Suppressor macrophage treated with lipopolysaccharide for 1 hour (primary cell): ENCODE measurements around the gene SYT13.

Experiments
- DNase-seq, 3 donors: peaks; one replicate each; pipeline ENCODE4 v3.0.0-alpha.2; 2020 to 2022

SYT13 gene

DNA sequence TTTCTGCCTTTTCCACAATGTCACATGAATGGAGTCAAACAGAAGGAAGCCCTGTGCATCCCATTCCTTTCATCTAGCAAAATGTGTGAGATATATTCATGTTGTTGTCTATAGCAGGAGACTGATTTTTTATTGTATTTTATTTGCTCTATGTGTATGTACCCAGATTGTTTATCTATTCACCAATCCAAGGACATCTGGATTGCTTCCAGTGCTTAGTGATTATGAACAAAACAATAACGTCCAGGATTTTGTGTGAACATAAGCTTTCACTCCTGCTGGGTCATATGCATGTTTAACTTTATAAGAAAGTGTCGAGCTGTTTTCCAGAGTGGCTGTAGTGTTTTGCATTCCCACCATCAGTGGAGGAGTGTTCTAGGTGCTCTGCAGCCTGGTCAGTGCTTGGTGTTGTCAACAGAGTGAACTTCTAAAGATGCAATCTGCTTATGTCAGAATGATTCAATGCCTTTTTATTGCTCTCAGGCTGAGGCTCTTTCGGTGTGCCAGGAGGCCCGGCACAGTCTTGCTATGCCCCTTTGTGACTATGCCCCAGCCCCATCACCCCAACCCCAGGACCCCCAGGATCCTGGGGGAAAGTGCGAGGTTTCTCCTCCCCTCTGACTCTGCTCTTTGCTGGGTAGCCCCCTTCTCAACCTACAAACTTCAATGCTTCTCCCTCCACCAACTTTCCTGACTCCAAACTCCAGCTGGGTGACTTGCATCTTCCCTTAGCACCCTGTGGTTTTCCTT is 19.9 kb upstream of the SYT13 start:
- DNase-seq: no peak

DNA sequence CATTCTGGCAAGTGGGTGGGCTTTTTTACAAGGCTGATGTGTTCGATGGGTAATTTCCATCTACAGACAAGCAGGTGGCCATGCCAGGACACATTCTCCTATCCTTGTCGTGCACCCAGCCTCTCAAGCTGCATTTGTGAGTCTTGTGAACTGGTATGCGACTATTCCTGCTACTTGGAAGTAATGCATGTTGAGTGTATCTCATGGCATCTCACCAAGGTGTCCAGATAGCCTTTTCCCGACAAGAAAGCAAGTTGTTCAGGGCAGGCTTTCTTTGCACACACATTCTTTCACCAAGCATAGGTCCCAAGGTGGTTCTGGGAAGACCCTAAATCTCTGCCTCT is 18.8 kb upstream of the SYT13 start:
- DNase-seq: no peak

DNA sequence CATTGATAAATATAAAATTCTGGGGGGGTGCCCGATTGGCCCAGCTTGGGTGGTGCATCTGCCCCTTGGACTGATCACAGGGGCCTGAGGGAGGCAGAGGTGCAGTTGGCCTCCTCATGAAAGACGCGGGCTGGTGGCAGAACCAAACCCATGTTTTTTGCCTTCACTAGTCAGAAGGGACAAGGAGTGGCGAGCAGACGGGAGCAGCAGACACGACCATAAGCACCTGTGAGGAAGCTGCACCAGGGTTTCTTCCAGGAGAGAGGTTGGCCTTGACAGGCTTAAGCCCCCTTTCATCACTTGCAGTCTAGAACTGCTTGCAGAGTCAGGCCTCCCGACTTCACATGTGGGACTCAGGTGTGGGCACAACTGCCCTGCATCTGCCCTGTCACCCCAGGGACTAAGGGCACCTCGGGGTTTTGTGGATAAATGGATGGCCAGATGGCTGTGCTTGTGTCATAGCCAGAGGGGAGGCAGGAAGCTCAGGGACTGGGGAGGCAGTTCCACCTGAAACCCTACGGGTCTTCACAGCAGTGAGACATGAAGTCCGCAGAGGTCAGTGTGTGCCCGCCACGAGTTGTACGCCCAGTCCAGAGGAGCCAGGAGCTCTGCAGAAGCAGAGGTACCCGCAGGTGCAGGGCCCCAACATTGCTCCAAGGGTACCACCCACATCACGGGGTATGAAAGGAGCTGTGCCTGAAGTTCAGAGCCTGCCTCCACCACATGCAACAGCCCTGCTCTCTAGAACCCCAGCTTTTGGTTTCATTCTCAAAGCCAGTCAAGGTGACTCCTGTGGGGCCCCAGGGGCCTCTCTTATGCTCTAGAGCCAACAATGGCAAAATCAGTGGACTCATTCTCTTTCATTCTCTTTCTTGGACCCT is 18.2 kb upstream of the SYT13 start:
- DNase-seq: no peak

DNA sequence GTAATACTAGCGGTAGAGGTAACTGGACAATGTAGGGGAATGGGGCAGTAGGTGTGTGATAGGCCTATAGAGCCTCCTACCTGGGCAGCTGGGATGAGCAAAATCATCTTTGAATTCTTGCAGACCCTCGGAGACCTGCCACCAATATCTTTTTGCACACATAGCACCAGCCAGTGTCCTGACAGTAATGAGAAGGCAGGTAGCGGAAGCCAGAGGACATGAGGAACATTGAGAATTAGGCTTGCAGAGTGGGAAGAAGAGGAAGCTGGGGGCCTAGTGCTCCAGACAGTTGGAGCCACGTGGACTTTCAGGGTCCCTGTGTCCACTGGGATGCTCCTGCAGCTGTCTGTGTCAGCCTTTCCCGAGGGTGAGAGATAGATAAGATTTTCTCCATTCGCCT is 17.2 kb upstream of the SYT13 start:
- no peak for DNase-seq

DNA sequence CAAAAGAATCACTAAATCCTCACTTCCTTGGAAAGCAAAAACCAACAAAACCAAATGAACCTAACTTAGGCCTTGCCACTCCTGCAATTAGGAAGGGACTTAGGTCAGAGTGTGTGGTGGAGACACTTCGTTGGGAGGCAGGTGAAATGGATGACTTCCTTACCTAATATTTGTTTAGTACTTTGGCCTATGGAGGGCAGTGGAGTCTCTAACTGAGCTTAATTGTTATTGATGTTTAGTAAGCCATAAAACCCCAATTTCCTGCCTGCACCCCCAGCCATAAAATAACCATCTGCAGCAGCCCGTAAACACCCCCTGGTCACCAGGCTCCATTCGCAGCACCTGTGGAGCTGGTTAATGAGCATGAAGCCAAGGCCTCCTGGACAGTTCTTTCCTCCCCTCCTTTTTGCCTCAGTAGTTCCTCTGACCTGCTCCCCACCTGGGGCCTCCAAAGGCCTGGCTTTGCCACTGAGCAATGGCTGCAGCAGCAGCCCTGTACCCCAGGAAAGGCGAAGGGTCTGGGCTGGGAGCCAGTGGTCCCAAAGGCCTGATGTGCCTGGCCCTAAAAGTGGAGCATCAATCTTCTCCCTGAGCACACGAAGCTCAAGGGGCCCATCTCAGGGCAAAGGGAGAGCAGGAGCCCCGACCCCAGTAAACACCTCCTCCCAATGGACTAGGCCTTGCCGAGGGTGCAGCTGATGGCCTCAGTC is 15.6 kb upstream of the SYT13 start:
- DNase-seq: no peak

DNA sequence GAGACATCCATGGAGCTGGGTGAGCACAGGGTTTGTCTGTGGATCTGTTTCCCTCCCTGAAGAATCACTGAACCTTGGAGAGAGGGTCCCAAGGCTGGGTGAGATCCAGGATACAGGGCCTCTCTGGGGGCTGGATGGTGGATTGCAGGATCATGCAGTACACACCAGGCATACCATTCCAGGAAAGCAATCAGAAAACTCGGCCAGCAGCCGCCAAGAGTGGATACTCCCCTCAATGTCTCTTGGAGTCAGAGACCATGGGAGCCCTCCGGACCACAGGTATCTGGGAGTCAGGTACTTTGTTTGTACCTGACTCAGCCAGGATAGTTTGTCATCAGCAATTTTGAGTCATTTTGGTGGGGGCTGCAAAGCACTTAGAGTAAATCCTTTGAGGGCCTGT is 14.6 kb upstream of the SYT13 start:
- no peak for DNase-seq

DNA sequence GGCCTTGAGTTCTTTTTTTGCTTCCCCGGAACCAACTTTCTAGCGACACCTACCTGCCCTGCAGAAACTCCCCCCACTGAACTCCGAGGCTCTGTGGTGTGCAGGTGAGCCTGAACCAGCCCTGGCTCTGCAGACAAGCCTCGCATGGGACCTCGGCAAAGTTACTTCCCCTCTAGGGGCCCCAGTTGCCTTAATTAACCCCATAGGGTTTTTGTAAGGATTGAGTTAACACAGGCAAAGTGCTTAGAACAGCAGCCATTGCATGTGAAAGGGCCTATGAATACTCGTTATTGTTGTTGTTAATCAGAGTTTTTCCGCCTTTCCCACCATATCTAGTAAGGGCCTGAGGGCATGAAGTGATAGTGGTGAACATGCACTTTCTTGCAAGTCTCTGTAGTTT is 12.6 kb upstream of the SYT13 start:
- DNase-seq: no peak

DNA sequence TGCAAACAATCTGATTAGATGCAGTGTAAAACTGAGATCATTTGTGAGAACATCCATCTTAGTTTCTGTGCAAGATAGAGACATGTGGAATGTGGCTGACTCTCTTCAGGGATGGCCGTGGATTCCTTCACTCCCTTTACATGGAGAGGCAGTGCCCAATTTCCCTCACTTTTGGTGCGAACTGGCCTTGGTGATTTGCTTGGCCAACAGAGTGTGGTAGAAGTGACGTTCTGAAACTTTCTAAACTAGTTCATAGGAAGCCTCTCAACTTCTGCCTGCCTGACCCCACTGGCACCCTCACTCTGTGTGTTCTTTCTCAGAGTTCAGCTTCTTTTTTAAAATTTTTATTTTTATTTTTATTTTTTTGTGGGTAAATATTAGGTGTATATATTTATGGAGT is 9.9 kb upstream of the SYT13 start:
- DNase-seq: no peak

DNA sequence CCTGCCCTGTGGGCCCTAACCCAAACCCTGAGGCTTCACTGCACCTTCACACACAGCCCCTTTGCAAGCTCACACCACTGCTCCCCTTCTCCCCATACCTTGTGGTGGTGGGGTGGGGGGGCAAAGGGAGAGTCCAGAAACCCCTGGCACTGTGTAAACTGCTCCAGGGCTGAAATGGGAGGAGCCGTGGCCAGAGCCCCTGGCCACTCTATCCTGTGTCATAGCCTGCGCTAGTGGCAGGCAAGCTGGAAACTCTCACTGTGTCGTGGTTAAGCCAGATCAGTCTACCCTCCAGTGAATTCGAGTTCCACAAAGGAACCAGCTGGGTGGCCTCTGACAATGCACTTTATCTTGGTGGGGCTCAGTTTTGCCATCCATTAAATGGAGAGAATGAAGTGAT is 8.4 kb upstream of the SYT13 start:
- no peak for DNase-seq

DNA sequence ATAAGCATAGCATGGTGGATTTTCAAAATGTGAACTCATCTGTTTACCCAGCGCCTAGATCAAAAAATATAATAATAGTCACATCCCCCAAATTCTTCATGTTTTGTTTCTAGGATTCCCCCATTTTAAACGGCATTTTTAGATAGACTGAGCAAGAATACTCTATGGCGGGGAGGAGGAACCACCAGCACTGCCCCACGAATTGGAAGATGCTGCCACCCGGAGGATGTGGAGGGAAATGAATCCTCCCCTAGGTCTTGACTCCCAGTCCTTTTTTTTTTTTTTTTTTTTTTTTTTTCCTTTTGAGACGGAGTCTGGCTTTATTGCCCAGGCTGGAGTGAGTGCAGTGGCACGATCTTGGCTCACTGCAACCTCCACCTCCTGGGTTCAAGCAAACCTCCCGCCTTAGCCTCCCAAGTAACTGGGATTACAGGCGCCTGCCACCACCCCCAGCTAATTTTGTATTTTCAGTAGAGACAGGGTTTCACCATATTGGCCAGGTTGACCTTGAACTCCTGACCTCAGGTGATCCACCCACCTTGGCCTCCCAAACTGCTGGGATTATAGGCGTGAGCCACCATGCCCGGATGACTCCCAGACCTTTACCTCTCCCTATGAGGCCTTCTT is 7.5 kb upstream of the SYT13 start:
- peak; percentile 80 to 85 (median 81) for DNase-seq

DNA sequence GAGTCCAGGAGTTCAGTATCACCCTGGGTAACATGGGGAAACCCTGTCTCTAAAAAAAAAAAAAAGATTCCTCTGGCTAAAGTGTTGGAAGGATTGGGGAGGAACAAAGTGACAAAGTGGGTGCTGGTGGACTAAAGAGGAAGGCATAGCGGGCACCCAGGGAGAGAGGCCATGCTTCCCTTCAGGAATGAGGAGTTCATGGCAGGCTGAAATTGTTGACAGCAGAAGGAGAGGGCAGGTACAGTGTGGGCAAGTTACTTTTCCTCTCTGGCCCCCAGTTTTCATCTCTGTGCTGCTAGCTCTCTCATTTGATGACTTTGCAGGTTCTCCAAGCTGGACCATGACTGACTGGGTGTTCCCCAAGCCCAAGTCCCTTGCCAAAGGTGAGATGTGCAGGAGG is 4.4 kb upstream of the SYT13 start:
- DNase-seq: no peak

DNA sequence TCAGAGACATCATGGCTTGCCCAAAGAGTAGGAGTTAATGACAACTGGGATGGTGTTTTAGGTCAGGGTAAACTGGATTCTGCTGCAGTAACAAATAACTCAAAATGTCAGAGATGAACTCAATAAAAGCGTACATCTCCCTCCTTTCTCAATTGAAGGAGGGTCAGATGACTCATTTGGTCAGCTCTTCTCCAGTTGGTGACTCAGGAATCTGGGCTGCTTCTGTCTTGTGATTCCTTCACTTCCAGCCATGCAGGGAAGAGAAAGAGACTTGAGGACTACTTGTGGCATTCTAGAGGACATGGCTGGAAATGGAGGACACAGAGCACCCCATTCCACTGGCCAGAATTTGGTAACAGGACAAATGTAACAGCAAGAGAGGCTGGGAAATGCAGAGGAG is 3.2 kb upstream of the SYT13 start:
- DNase-seq: peak; percentile 40 to 49 (median 41)

DNA sequence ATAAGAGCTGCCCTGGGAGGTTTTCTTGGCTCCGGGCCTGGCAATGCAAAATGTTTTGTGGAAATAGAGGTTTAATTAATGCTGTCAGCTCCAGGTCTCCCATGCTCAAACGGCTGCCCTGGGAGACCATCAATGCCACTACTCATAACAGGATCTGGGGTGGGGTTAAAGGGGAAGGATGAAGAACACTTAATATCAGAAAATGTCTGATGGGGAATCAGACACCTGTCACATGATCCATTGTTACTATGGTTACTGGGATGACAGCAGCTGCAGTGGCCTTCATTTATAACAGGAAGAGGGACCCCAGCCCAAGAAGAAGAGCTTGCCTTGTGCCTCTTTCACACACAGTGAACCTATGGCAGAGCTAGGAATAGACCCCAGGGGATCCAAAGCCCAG is 2.2 kb upstream of the SYT13 start:
- no peak for DNase-seq

DNA sequence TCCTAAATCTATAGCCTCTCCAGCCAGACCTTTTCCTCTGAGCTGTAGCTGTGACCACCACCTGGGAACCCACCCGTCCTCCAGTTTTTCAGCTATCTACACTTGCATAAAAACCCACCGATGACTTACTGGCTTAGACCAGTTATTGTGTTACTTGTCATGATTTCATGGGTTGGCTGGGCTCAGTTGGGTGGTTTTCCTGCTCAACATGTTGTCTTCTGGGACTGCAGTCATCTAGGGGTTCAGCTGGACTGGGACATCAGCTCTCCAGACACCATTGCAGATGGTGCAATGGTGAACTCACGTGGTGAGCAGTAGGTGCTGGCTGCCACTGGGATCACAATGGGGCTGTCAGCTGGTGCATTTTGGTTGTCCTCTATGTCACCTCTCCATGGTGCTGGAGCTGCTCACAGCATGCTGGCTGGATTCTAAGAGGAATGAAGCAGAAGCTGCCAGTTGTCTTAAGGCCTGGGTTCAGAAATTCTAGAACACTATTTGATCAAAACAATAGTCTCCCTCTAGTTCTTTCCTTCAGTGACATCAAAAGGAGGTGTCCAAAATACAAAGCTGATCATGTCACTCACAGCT is 1.3 kb upstream of the SYT13 start:
- no peak for DNase-seq

DNA sequence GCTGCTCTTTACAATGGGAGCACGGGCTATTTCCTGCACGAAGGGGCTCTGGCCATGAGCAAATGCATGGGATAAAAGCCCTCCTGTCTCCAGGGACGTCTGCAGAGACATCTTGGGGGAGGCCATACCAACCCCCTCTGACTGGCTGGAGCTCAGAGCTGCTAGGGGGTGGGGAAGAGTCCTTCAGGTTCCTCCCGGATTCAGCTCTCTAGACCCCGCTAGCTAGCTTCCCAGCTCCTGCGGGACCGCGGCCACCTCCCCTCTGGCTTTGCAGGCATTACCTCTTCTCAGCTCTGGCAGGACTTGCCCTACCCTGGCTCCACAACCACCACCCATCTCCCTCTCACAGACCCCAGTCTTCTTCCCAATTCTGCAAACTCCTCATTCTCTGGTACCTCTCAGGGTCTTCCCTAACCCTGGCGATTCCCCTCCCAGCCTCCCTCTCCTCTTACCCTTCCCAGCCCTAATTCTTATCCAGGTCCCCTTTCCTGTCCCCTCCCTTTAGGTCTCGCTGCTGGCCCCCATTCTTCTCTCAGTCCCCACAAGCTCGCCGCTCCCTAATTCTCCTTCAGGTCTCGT is 802 bp downstream of the SYT13 start:
- DNase-seq: no peak

DNA sequence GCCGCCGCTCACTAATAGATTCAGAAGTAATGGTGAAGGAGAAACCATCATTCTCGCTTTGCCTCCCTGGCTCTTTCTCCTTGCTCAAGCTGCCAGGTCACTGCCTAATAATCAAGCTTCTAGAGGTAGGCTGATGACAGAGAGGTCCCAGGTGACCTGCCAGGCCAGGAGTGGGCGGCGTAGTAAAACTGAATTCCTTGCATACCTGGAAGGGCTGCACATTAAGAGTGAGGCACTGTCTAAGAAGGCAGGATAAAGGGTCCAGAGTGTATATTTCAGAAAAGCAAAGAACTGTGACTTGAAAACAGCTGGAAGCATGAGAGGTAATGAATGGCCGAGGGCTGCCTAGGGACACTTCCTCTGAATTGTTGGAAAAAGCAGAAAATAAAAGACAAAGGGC is 4.1 kb downstream of the SYT13 start:
- DNase-seq: no peak

DNA sequence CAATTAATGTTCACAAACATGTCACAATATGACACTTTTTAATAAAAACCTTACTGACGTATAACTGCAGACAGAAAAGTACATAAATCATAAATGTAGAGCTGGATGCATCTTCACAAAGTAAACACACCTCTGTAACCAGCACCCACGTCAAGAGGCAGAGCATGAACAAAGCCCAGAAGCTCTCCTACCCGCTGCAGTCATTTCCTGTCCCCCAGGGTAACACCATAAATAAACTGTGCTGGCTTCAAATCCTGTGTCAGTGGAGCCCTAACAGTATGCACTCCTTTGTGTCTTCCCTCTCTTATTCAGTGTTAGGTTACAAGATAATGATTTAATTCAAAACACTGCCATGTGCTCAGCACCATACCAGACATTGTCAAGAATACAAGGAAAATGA is 5.7 kb downstream of the SYT13 start:
- DNase-seq: no peak

DNA sequence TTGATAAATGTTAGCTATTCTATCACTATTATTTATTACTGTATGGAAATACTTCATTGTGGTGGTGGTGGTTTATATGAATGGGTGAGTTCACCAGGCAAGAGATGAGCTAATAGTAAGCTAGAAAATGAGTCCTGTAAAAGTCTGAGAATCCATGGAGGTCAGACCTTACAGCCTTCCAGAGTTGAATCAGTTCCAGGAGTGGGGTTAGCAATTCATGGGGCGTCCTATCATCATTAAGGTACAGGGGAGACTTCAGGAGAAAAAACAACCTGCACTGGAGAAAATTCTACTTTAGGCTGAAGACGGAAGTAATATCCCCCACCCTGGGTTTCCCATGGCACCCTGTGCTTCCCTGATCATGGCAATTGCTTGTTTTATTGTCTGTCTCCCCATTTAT is 6.5 kb downstream of the SYT13 start:
- no peak for DNase-seq

DNA sequence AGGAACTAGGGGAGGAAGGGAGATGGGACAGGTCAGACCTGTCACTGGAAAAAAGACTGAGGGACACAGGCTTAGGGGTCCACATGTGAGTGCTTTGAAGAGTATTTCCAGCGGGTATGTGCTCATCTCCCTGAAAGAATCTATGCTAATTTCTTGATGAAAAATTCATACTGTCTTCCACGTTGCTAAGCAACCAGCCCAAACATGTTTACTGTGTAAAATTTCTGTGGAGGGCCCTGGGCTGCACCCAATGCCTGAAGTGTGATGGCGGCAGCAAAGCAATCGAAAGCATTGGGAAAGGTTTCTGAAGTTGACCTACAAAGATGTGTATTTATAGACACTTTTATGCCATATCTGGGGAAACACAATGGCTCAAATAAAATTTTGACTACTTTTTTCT is 7.4 kb downstream of the SYT13 start:
- DNase-seq: no peak

DNA sequence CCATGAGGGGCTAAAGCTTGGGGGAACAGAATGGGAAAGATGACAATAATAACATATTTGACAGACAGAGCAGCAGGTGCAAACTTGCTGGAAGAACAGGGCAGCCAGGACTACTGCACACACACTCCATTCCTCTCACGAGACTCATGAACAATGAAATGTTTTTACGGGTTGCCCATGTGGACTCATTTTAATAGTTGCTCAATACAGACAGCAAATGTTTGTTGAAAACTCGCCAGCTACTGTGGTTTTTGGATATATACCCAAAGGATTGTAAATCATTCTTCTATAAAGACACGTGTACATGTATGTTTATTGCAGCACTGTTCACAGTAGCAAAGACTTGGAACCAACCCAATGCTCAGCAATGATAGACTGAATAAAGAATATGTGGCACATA is 10.3 kb downstream of the SYT13 start:
- DNase-seq: no peak

DNA sequence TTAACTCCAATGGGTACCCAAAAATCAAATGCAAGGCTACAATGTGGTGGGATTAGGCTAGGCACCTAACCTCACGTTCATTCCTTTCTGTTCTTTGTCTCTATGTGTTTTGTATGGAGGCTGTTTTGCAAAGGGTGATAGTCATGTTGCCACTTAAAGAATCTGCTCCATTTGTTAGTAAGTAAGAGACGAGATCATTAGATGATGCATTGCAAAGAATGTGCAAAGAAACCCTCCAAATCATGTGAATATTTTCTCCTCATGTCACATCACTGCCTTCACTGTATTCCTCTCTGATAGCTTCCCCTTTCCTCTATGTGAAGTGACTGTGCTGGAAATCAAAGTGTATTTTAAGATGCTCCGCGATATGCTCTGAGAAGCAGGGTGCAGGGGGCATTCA is 11.9 kb downstream of the SYT13 start:
- no peak for DNase-seq

DNA sequence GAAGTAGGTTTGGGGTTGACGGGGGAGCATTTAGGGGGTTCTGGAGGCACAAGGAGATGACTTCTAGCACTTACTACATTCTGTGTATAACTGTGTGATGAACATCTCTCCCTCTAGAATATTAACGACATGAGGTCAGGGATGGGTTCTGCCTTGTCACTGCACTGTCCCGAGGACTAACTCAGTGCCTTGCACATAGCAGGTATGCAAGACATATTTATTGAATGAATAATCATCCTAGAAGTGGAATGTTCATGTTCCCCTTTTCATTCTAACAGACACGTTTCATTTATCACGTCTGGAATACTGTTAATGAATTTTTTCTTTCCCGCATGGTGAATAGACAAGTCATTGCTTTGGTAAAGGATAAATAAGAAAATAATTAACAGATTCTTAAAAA is 12.6 kb downstream of the SYT13 start:
- no peak for DNase-seq

DNA sequence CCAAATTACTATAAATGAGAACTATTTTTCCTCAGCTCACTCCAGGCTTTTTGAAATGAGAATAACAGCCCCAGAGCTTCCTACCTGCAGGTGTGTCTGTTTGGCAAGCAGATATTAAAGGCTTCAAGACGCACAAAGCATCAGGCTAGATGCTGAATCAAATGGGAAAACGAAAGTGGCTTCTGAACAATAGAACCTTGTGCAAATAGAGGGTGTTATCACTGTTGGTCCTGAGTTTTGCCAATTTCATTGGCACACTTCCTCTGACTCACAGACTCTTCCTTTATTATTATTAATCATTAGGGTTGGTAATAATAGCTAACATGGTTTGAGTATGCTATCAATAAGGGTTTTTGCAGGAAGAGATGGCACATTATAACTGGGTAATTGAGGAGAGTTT is 13.4 kb downstream of the SYT13 start:
- no peak for DNase-seq
